Measurements from ENCODE around the gene GATB. TPM values are rescaled to one million over a fixed set of nuclear protein-coding genes. Genes with fewer than 3 reads are reported as not detected.

GATB gene
- total RNA-seq, 1 donor from 2014 or later: 20.9 TPM

- DNase-seq (ENCODE audit: low read depth): no peak
- TF ChIP-seq CTCF (conservative IDR thresholded peaks at IDR 0.05; ENCODE audit: low read depth, low read length): no peak
- no peak overlapping the region for H3K4me3 ChIP-seq (ENCODE audit: low read depth, low read length)
These were observed 7.8 kb downstream of the GATB start for GRCh38 chr4:151753056-151753455.

GRCh38 chr4:151750156-151750555 lies 10.7 kb downstream of the GATB start:
- no peak for DNase-seq (ENCODE audit: low read depth)
- no peak for TF ChIP-seq CTCF (conservative IDR thresholded peaks at IDR 0.05; ENCODE audit: low read depth, low read length)
- no peak overlapping the region for H3K4me3 ChIP-seq (ENCODE audit: low read depth, low read length)

GRCh38 chr4:151745481-151746231 lies 15.2 kb downstream of the GATB start:
- no peak for DNase-seq (ENCODE audit: low read depth)
- no peak overlapping the region for H3K4me3 ChIP-seq (ENCODE audit: low read depth, low read length)
- TF ChIP-seq CTCF (conservative IDR thresholded peaks at IDR 0.05; ENCODE audit: low read depth, low read length): no peak

- no peak overlapping the region for H3K4me3 ChIP-seq (ENCODE audit: low read depth, low read length)
- peak; percentile 98 for DNase-seq (ENCODE audit: low read depth)
- no peak for TF ChIP-seq CTCF (conservative IDR thresholded peaks at IDR 0.05; ENCODE audit: low read depth, low read length)
These were observed 16.2 kb downstream of the GATB start for GRCh38 chr4:151744614-151745013.

GRCh38 chr4:151743894-151744293 lies 16.9 kb downstream of the GATB start:
- DNase-seq (ENCODE audit: low read depth): no peak
- no peak overlapping the region for H3K4me3 ChIP-seq (ENCODE audit: low read depth, low read length)
- no peak for TF ChIP-seq CTCF (conservative IDR thresholded peaks at IDR 0.05; ENCODE audit: low read depth, low read length)

- DNase-seq (ENCODE audit: low read depth): peak; percentile 88
- no peak overlapping the region for H3K4me3 ChIP-seq (ENCODE audit: low read depth, low read length)
- TF ChIP-seq CTCF (conservative IDR thresholded peaks at IDR 0.05; ENCODE audit: low read depth, low read length): peak; percentile 44
These were observed 17.5 kb downstream of the GATB start for GRCh38 chr4:151743128-151743854.
